Activated CD4-positive, alpha-beta T cell treated with anti-CD3 and anti-CD28 coated beads, Interleukin-2, amount 50 U/mL, for 24 hours (primary cell): ENCODE measurements around the gene ZNF14.
"Not testable (repeated sequence)": the region's sequence is repeated elsewhere in the genome, so short reads cannot be mapped to it uniquely, and the experiment has no call there.

Source experiments
- DNase-seq, 2 donors: peaks; one replicate each; pipeline ENCODE4 v3.0.0-alpha.2; 2020; ENCODE audit warnings: low read depth in 1 of 2, low spot score in 1 of 2

Gene ZNF14

GRCh38 chr19:19689023-19689422 lies 43.9 kb downstream of the ZNF14 start:
- DNase-seq = not testable (repeated sequence)

GRCh38 chr19:19687090-19687489 lies 45.8 kb downstream of the ZNF14 start:
- no peak for DNase-seq

GRCh38 chr19:19686580-19686979 lies 46.3 kb downstream of the ZNF14 start:
- DNase-seq = no peak

GRCh38 chr19:19686119-19686518 lies 46.8 kb downstream of the ZNF14 start:
- not testable (repeated sequence) for DNase-seq

GRCh38 chr19:19679176-19680073 lies 53.5 kb downstream of the ZNF14 start:
- DNase-seq = no peak

GRCh38 chr19:19677579-19677978 lies 55.3 kb downstream of the ZNF14 start:
- DNase-seq = no peak

- no peak for DNase-seq
Observed at GRCh38 chr19:19674315-19674714, 58.6 kb downstream of the ZNF14 start.

- no peak for DNase-seq
Observed at GRCh38 chr19:19672816-19673215, 60.1 kb downstream of the ZNF14 start.

- no peak for DNase-seq
Observed at GRCh38 chr19:19670070-19670551, 62.8 kb downstream of the ZNF14 start.

- peak; percentile 84 to 93 for DNase-seq
Observed at GRCh38 chr19:19668230-19669012, 64.5 kb downstream of the ZNF14 start, which contains the start of gene ZNF101. ZNF101 (plus strand) TSS chr19:19668839; CDS start chr19:19668964, 125 bp downstream.

- not testable (repeated sequence) for DNase-seq
Observed at GRCh38 chr19:19665420-19665948, 67.4 kb downstream of the ZNF14 start.

- peak; percentile 90 to 93 for DNase-seq
Observed at GRCh38 chr19:19663256-19664120, 69.4 kb downstream of the ZNF14 start, which contains the start of gene ATP13A1. ATP13A1 (minus strand) TSS chr19:19663676; CDS start chr19:19663666, 10 bp downstream.

- no peak for DNase-seq
Observed at GRCh38 chr19:19662871-19663255, 70.0 kb downstream of the ZNF14 start.

- no peak for DNase-seq
Observed at GRCh38 chr19:19662344-19662743, 70.6 kb downstream of the ZNF14 start.

- DNase-seq = no peak
Observed at GRCh38 chr19:19661675-19662251, 71.1 kb downstream of the ZNF14 start.

- no peak for DNase-seq
Observed at GRCh38 chr19:19661141-19661674, 71.7 kb downstream of the ZNF14 start.
